ENCODE results near the gene ZNF384. TPM values are rescaled to one million over a fixed set of nuclear protein-coding genes. Genes with fewer than 3 reads are reported as not detected.
A peak's percentile ranks its signal among the peaks of the same experiment; 100 is the strongest.

The ZNF384 gene
- total and polyA plus RNA-seq, 4 experiments from 2014 or later, result 14.4 to 88.7 (median 67.2) TPM

GRCh38 chr12:6662906-6663742, 26.1 kb downstream of the ZNF384 start, which contains the start of gene ING4:
Gene ING4 (minus strand): TSS chr12:6663119. CDS start chr12:6663101, 18 bp downstream.
- intact Hi-C loops (cut with micrococcal nuclease), result loop anchor here (1.0 to 5.0 kb wide), 9 partner anchors 26 to 307 kb away; partner anchors contain the start of genes CHD4, COPS7A, EMG1 and NCAPD2

GRCh38 chr12:6662602-6662905, 26.6 kb downstream of the ZNF384 start:
- no peak for DNase-seq
- Mint-ChIP-seq H3K4me1 (peaks cover 20 to 41% (median 31%) of the 10 kb centered on the region in 4 donors), H3K36me3 (peaks cover 9 to 33% of the 10 kb centered on the region in 2 donors), H3K4me3 (peak overlapping the region; percentile 91 to 97 (median 94)), H3K9me3 (no peaks in the 10 kb centered on the region), H3K27ac (peak overlapping the region; percentile 88 to 98 (median 98)), H3K27me3 (no peaks in the 10 kb centered on the region)
- ChIA-PET POLR2A (ENCODE audit: partially characterized antibody) (interaction anchor here (6.2 kb wide), 1 partner anchor 26 kb away, joined by 83 read pairs; the partner anchor contains the start of gene ZNF384), CTCF (ENCODE audit: partially characterized antibody) (no interaction called here)
- intact Hi-C loops (cut with micrococcal nuclease), result loop anchor here (2.0 to 5.0 kb wide), 4 partner anchors 46 to 168 kb away; partner anchors contain the start of genes NCAPD2 and NOP2
- Histone ChIP-seq H3K4me3 (ENCODE audit: low read length in 2 of 2) (peak overlapping the region; percentile 97), H3K27ac (ENCODE audit: low read depth, low read length) (peak overlapping the region; percentile 79), H3K4me1 (ENCODE audit: insufficient read depth, low read length) (peaks cover 21% of the 10 kb centered on the region), H3K36me3 (ENCODE audit: insufficient read depth, low read length) (peaks cover 13% of the 10 kb centered on the region), H3K9me3 (ENCODE audit: control insufficient read depth in 1 of 2, low read length in 2 of 2) (no peaks in the 10 kb centered on the region), H3K27me3 (ENCODE audit: insufficient read depth, low read length) (no peaks in the 10 kb centered on the region)

More at GRCh38 chr12:6662906-6663742, 26.1 kb downstream of the ZNF384 start, which contains the start of gene ING4:
- ChIA-PET CTCF (ENCODE audit: partially characterized antibody) (interaction anchor here (1.6 to 3.0 kb wide), 4 partner anchors 24 to 90 kb away, joined by 4 to 17 read pairs (median 7); partner anchors contain the start of genes COPS7A, MLF2 and ZNF384), POLR2A (ENCODE audit: partially characterized antibody) (interaction anchor here (0.9 to 6.2 kb wide), 10 partner anchors 11 to 355 kb away, joined by 3 to 83 read pairs (median 4); partner anchors contain the start of genes CHD4, COPS7A, LPCAT3 and TPI1)
- peaks cover 21% of the 10 kb centered on the region for H3K4me1 ChIP-seq (ENCODE audit: insufficient read depth, low read length)
- H3K27me3 Mint-ChIP-seq, result no peaks in the 10 kb centered on the region
- peak within 1 kb of the TSS; percentile 97 for H3K4me3 ChIP-seq (ENCODE audit: low read length in 2 of 2)
- H3K27ac Mint-ChIP-seq, result peak within 1 kb of the TSS; percentile 88 to 98 (median 98)
- peak within 1 kb of the TSS; percentile 79 for H3K27ac ChIP-seq (ENCODE audit: low read depth, low read length)
- peak; percentile 95 to 99 (median 98) for DNase-seq
- peaks cover 14 to 38% of the 10 kb centered on the region in 2 donors for H3K36me3 Mint-ChIP-seq
- no peaks in the 10 kb centered on the region for H3K27me3 ChIP-seq (ENCODE audit: insufficient read depth, low read length)
- H3K36me3 ChIP-seq (ENCODE audit: insufficient read depth, low read length), result peaks cover 14% of the 10 kb centered on the region
- no peaks in the 10 kb centered on the region for H3K9me3 Mint-ChIP-seq
- H3K4me1 Mint-ChIP-seq, result peaks cover 20 to 42% (median 30%) of the 10 kb centered on the region in 4 donors
- H3K9me3 ChIP-seq (ENCODE audit: control insufficient read depth in 1 of 2, low read length in 2 of 2), result no peaks in the 10 kb centered on the region
- peak within 1 kb of the TSS; percentile 91 to 97 (median 94) for H3K4me3 Mint-ChIP-seq

GRCh38 chr12:6653987-6654386, 35.2 kb downstream of the ZNF384 start:
- H3K4me1 Mint-ChIP-seq, result peaks cover 7 to 12% (median 8%) of the 10 kb centered on the region in 4 donors
- no peaks in the 10 kb centered on the region for H3K27me3 Mint-ChIP-seq
- Histone ChIP-seq H3K27me3 (ENCODE audit: insufficient read depth, low read length) (no peaks in the 10 kb centered on the region), H3K27ac (ENCODE audit: low read depth, low read length) (no peak overlapping the region), H3K9me3 (ENCODE audit: control insufficient read depth in 1 of 2, low read length in 2 of 2) (no peaks in the 10 kb centered on the region), H3K4me1 (ENCODE audit: insufficient read depth, low read length) (no peaks in the 10 kb centered on the region), H3K4me3 (ENCODE audit: low read length in 2 of 2) (no peak overlapping the region), H3K36me3 (ENCODE audit: insufficient read depth, low read length) (peaks cover 44% of the 10 kb centered on the region)
- intact Hi-C loops (cut with micrococcal nuclease), result no loop called here
- no peak for DNase-seq
- peaks cover 43 to 62% of the 10 kb centered on the region in 2 donors for H3K36me3 Mint-ChIP-seq
- no peak overlapping the region for H3K4me3 Mint-ChIP-seq
- POLR2A ChIA-PET (ENCODE audit: partially characterized antibody), result no interaction called here
- H3K9me3 Mint-ChIP-seq, result no peaks in the 10 kb centered on the region
- H3K27ac Mint-ChIP-seq, result peak overlapping the region in 3 of 7 donors; percentile 17 to 77 (median 61)
- CTCF ChIA-PET (ENCODE audit: partially characterized antibody), result interaction anchor here (1.5 kb wide), 1 partner anchor 33 kb away, joined by 3 read pairs; no protein-coding TSS in a partner anchor

- H3K36me3 Mint-ChIP-seq, result peaks cover 38 to 58% of the 10 kb centered on the region in 2 donors
- H3K36me3 ChIP-seq (ENCODE audit: insufficient read depth, low read length), result peaks cover 44% of the 10 kb centered on the region
- POLR2A ChIA-PET (ENCODE audit: partially characterized antibody), result no interaction called here
Observed at GRCh38 chr12:6653342-6653741, 35.8 kb downstream of the ZNF384 start.

GRCh38 chr12:6652391-6652790, 36.8 kb downstream of the ZNF384 start:
- ChIA-PET CTCF (ENCODE audit: partially characterized antibody) (interaction anchor here (0.5 kb wide), 1 partner anchor 219 kb away, joined by 3 read pairs; no protein-coding TSS in a partner anchor), POLR2A (ENCODE audit: partially characterized antibody) (no interaction called here)
- Histone ChIP-seq H3K9me3 (ENCODE audit: control insufficient read depth in 1 of 2, low read length in 2 of 2) (no peaks in the 10 kb centered on the region), H3K4me1 (ENCODE audit: insufficient read depth, low read length) (no peaks in the 10 kb centered on the region), H3K27me3 (ENCODE audit: insufficient read depth, low read length) (no peaks in the 10 kb centered on the region), H3K27ac (ENCODE audit: low read depth, low read length) (no peak overlapping the region), H3K36me3 (ENCODE audit: insufficient read depth, low read length) (peaks cover 49% of the 10 kb centered on the region), H3K4me3 (ENCODE audit: low read length in 2 of 2) (no peak overlapping the region)
- no peak overlapping the region for H3K4me3 Mint-ChIP-seq
- H3K4me1 Mint-ChIP-seq, result peaks cover 0 to 6% (median 2%) of the 10 kb centered on the region in 4 donors
- H3K36me3 Mint-ChIP-seq, result peaks cover 43 to 61% of the 10 kb centered on the region in 2 donors
- no peaks in the 10 kb centered on the region for H3K27me3 Mint-ChIP-seq
- no peak for DNase-seq
- intact Hi-C loops (cut with micrococcal nuclease), result no loop called here
- H3K27ac Mint-ChIP-seq, result peak overlapping the region in 3 of 7 donors; percentile 4 to 59 (median 12)
- H3K9me3 Mint-ChIP-seq, result no peaks in the 10 kb centered on the region

More at GRCh38 chr12:6653342-6653741, 35.8 kb downstream of the ZNF384 start:
- CTCF ChIA-PET (ENCODE audit: partially characterized antibody), result no interaction called here
- H3K4me1 Mint-ChIP-seq, result peaks cover 3 to 5% (median 3%) of the 10 kb centered on the region in 4 donors
- H3K9me3 Mint-ChIP-seq, result no peaks in the 10 kb centered on the region
- no peak for DNase-seq
- no peak overlapping the region for H3K27ac Mint-ChIP-seq
- intact Hi-C loops (cut with micrococcal nuclease), result no loop called here
- H3K27ac ChIP-seq (ENCODE audit: low read depth, low read length), result no peak overlapping the region
- H3K4me1 ChIP-seq (ENCODE audit: insufficient read depth, low read length), result no peaks in the 10 kb centered on the region
- H3K27me3 Mint-ChIP-seq, result no peaks in the 10 kb centered on the region
- H3K4me3 ChIP-seq (ENCODE audit: low read length in 2 of 2), result no peak overlapping the region
- H3K4me3 Mint-ChIP-seq, result no peak overlapping the region
- no peaks in the 10 kb centered on the region for H3K27me3 ChIP-seq (ENCODE audit: insufficient read depth, low read length)
- H3K9me3 ChIP-seq (ENCODE audit: control insufficient read depth in 1 of 2, low read length in 2 of 2), result no peaks in the 10 kb centered on the region

- CTCF ChIA-PET (ENCODE audit: partially characterized antibody), result no interaction called here
- peaks cover 9% of the 10 kb centered on the region for H3K4me1 ChIP-seq (ENCODE audit: insufficient read depth, low read length)
- intact Hi-C loops (cut with micrococcal nuclease), result no loop called here
- peaks cover 0 to 1% of the 10 kb centered on the region in 2 donors for H3K27me3 Mint-ChIP-seq
- peaks cover 39% of the 10 kb centered on the region for H3K36me3 ChIP-seq (ENCODE audit: insufficient read depth, low read length)
- H3K27me3 ChIP-seq (ENCODE audit: insufficient read depth, low read length), result no peaks in the 10 kb centered on the region
- H3K4me3 Mint-ChIP-seq, result no peak overlapping the region
- H3K4me3 ChIP-seq (ENCODE audit: low read length in 2 of 2), result no peak overlapping the region
- no peak overlapping the region for H3K27ac ChIP-seq (ENCODE audit: low read depth, low read length)
- H3K36me3 Mint-ChIP-seq, result peaks cover 45 to 56% of the 10 kb centered on the region in 2 donors
- H3K9me3 ChIP-seq (ENCODE audit: control insufficient read depth in 1 of 2, low read length in 2 of 2), result no peaks in the 10 kb centered on the region
- no peak for DNase-seq
- POLR2A ChIA-PET (ENCODE audit: partially characterized antibody), result no interaction called here
- H3K4me1 Mint-ChIP-seq, result peaks cover 5 to 16% (median 6%) of the 10 kb centered on the region in 4 donors
- no peaks in the 10 kb centered on the region for H3K9me3 Mint-ChIP-seq
- no peak overlapping the region for H3K27ac Mint-ChIP-seq
Observed at GRCh38 chr12:6650832-6651231, 38.3 kb downstream of the ZNF384 start.

All from CD4-positive, alpha-beta memory T cell (primary cell).